HEK293 (cell line): ENCODE results near the gene ACER3.

Experiments
- SP2 ChIP-seq: fragments of 450-650 bp; formaldehyde crosslinking; IDR thresholded peaks from 2 replicates; pipeline ENCODE4 v1.5.1; 2016; ENCODE audit warnings: missing biosample characterization, missing genetic modification characterization
- ZBTB8A ChIP-seq: fragments of 450-650 bp; formaldehyde crosslinking; IDR thresholded peaks from 2 replicates; pipeline ENCODE4 v1.5.1; 2016; ENCODE audit warnings: missing biosample characterization, missing genetic modification characterization
- ZNF112 ChIP-seq: fragments of 450-650 bp; formaldehyde crosslinking; IDR thresholded peaks from 2 replicates; pipeline ENCODE4 v1.5.0; 2017; ENCODE audit warnings: missing biosample characterization, missing genetic modification characterization
- ZNF114 ChIP-seq: fragments of 450-650 bp; formaldehyde crosslinking; IDR thresholded peaks from 2 replicates; pipeline ENCODE4 v1.5.0; 2017; ENCODE audit warnings: missing biosample characterization, missing genetic modification characterization
- ZNF132 ChIP-seq: fragments of 450-650 bp; formaldehyde crosslinking; IDR thresholded peaks from 2 replicates; pipeline ENCODE4 v1.5.1; 2017; ENCODE audit warnings: missing biosample characterization, missing genetic modification characterization, borderline replicate concordance
- ZNF146 ChIP-seq: fragments of 450-650 bp; formaldehyde crosslinking; IDR thresholded peaks from 2 replicates; pipeline ENCODE4 v1.5.1; 2016; ENCODE audit warnings: missing biosample characterization, missing genetic modification characterization
- ZNF24 ChIP-seq: fragments of 450-650 bp; formaldehyde crosslinking; IDR thresholded peaks from 2 replicates; pipeline ENCODE4 v1.5.1; 2016; ENCODE audit warnings: missing biosample characterization, missing genetic modification characterization
- ZNF292 ChIP-seq: fragments of 450-650 bp; formaldehyde crosslinking; IDR thresholded peaks from 2 replicates; pipeline ENCODE4 v1.5.1; 2016; ENCODE audit warnings: low read depth, missing biosample characterization, missing genetic modification characterization, borderline replicate concordance
- ZNF391 ChIP-seq: fragments of 450-650 bp; formaldehyde crosslinking; IDR thresholded peaks from 2 replicates; pipeline ENCODE4 v1.5.1; 2016; ENCODE audit warnings: low read depth, missing biosample characterization, missing genetic modification characterization, borderline replicate concordance
- ZNF561 ChIP-seq: fragments of 450-650 bp; IDR thresholded peaks from 2 replicates; pipeline ENCODE4 v1.5.1; 2018; ENCODE audit warnings: missing biosample characterization, missing genetic modification characterization, borderline replicate concordance
- TF ChIP-seq, protein P1 (sequence below): fragments of 450-650 bp; formaldehyde crosslinking; IDR thresholded peaks from 2 replicates; pipeline ENCODE4 v1.5.1; 2017; ENCODE audit warnings: missing biosample characterization, missing genetic modification characterization
- TF ChIP-seq, protein P2 (sequence below): fragments of 450-650 bp; formaldehyde crosslinking; IDR thresholded peaks from 2 replicates; pipeline ENCODE4 v1.5.1; 2016; ENCODE audit warnings: missing biosample characterization, missing genetic modification characterization
- TF ChIP-seq, protein P3 (sequence below): fragments of 450-650 bp; formaldehyde crosslinking; IDR thresholded peaks from 2 replicates; pipeline ENCODE4 v1.5.1; 2016; ENCODE audit warnings: missing biosample characterization, missing genetic modification characterization

DNA sequence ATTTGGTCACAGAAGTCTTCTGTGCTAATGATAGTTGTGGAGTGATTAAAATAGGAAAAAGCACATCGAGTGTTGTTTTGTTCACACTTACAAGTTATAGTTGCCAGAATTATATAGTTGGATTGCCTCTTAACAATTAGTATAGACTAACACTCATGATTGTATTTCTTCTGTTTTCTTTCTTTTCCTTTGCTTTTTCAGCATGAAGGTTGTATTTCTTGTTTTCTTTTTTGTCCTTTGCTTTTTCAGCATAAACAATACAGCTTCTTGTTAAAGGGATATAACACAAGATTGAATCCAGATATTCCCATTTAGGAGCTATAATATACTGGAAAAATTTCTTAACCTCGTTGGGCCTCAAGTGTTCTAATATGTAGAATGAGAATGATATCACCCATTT, 31.1 kb downstream of the ACER3 start:
- TF ChIP-seq ZNF132 (tag by site-specific recombination) (no peak), ZNF24 (tag by site-specific recombination) (no peak), ZNF146 (tag by site-specific recombination) (no peak), ZNF114 (tag by site-specific recombination) (no peak), ZBTB8A (no peak), SP2 (tag by site-specific recombination) (no peak), ZNF112 (tag by site-specific recombination) (no peak), ZNF292 (tag by site-specific recombination) (no peak), ZNF561 (tag by site-specific recombination) (no peak), ZNF391 (tag by site-specific recombination) (no peak)
- TF ChIP-seq, protein P1, sequence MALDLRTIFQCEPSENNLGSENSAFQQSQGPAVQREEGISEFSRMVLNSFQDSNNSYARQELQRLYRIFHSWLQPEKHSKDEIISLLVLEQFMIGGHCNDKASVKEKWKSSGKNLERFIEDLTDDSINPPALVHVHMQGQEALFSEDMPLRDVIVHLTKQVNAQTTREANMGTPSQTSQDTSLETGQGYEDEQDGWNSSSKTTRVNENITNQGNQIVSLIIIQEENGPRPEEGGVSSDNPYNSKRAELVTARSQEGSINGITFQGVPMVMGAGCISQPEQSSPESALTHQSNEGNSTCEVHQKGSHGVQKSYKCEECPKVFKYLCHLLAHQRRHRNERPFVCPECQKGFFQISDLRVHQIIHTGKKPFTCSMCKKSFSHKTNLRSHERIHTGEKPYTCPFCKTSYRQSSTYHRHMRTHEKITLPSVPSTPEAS (tag by site-specific recombination), result no peak
- TF ChIP-seq, protein P2, sequence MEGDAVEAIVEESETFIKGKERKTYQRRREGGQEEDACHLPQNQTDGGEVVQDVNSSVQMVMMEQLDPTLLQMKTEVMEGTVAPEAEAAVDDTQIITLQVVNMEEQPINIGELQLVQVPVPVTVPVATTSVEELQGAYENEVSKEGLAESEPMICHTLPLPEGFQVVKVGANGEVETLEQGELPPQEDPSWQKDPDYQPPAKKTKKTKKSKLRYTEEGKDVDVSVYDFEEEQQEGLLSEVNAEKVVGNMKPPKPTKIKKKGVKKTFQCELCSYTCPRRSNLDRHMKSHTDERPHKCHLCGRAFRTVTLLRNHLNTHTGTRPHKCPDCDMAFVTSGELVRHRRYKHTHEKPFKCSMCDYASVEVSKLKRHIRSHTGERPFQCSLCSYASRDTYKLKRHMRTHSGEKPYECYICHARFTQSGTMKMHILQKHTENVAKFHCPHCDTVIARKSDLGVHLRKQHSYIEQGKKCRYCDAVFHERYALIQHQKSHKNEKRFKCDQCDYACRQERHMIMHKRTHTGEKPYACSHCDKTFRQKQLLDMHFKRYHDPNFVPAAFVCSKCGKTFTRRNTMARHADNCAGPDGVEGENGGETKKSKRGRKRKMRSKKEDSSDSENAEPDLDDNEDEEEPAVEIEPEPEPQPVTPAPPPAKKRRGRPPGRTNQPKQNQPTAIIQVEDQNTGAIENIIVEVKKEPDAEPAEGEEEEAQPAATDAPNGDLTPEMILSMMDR, result no peak
- TF ChIP-seq, protein P3, sequence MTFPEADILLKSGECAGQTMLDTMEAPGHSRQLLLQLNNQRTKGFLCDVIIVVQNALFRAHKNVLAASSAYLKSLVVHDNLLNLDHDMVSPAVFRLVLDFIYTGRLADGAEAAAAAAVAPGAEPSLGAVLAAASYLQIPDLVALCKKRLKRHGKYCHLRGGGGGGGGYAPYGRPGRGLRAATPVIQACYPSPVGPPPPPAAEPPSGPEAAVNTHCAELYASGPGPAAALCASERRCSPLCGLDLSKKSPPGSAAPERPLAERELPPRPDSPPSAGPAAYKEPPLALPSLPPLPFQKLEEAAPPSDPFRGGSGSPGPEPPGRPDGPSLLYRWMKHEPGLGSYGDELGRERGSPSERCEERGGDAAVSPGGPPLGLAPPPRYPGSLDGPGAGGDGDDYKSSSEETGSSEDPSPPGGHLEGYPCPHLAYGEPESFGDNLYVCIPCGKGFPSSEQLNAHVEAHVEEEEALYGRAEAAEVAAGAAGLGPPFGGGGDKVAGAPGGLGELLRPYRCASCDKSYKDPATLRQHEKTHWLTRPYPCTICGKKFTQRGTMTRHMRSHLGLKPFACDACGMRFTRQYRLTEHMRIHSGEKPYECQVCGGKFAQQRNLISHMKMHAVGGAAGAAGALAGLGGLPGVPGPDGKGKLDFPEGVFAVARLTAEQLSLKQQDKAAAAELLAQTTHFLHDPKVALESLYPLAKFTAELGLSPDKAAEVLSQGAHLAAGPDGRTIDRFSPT (tag by site-specific recombination), result no peak
